Erythroblast (primary cell): ENCODE results near the gene CACNA1C.

Experiments
- GATA1 ChIP-seq: IDR thresholded peaks from 2 replicates; pipeline ENCODE4 v1.6.1; 2011; ENCODE audit warnings: low read depth, mild to moderate bottlenecking, control low read depth, low read length, moderate library complexity
- POLR2A ChIP-seq: IDR thresholded peaks from 2 replicates; pipeline ENCODE4 v1.6.1; 2011; ENCODE audit warnings: mild to moderate bottlenecking, low read length

- TF ChIP-seq POLR2A (no peak), GATA1 (no peak)
These were observed 303.9 kb downstream of the CACNA1C start for GRCh38 chr12:2356601-2357125.
